ENCODE results near the gene NAA40. TPM values are rescaled to one million over a fixed set of nuclear protein-coding genes. Genes with fewer than 3 reads are reported as not detected.

Gene NAA40
- total and polyA plus RNA-seq, 2 of the 13 experiments (the other 11 are each of a cell fraction or from before 2014, with no cell fraction given), result 11.1 to 17.9 TPM

GRCh38 chr11:63920126-63920938 lies 18.5 kb upstream of the NAA40 start (continued):
- TF ChIP-seq MLX (CRISPR knock-in tag; IDR thresholded peaks at IDR 0.05), result no peak
- no peak for TF ChIP-seq HNRNPUL1 (IDR thresholded peaks at IDR 0.05; ENCODE audit: low read depth, low read length)
- TF ChIP-seq ARNT2 (CRISPR knock-in tag; IDR thresholded peaks at IDR 0.05; ENCODE audit: low read depth), result 0 out of 2 replicates have a peak, but pooled peaks have one; percentile 51
- no peak for TF ChIP-seq SUZ12 (IDR thresholded peaks at IDR 0.05; ENCODE audit: low read depth, low read length)
- 0 out of 2 replicates have a peak, but pooled peaks have one; percentile 44 for TF ChIP-seq ZNF275 (CRISPR knock-in tag; IDR thresholded peaks at IDR 0.05; ENCODE audit: borderline replicate concordance)
- no peak for TF ChIP-seq ZBTB43 (CRISPR knock-in tag; conservative IDR thresholded peaks at IDR 0.05)
- TF ChIP-seq KMT2B (CRISPR knock-in tag; IDR thresholded peaks at IDR 0.05), result no peak
- TF ChIP-seq JUNB (CRISPR knock-in tag; IDR thresholded peaks at IDR 0.05; ENCODE audit: borderline replicate concordance), result no peak
- TF ChIP-seq ZNF615 (CRISPR knock-in tag; IDR thresholded peaks at IDR 0.05; ENCODE audit: borderline replicate concordance), result no peak
- TF ChIP-seq NFE2L1 (CRISPR knock-in tag; IDR thresholded peaks at IDR 0.05; ENCODE audit: borderline replicate concordance), result no peak
- TF ChIP-seq ZBTB44 (CRISPR knock-in tag; IDR thresholded peaks at IDR 0.05), result no peak
- TF ChIP-seq MAFF (IDR thresholded peaks at IDR 0.05; ENCODE audit: low read depth, low read length), result no peak
- TF ChIP-seq GATAD1 (CRISPR knock-in tag; IDR thresholded peaks at IDR 0.05), result no peak
- 0 out of 2 replicates have a peak, but pooled peaks have one; percentile 36 for TF ChIP-seq RXRB (CRISPR knock-in tag; IDR thresholded peaks at IDR 0.05; ENCODE audit: borderline replicate concordance)
- TF ChIP-seq SOX6 (IDR thresholded peaks at IDR 0.05), result no peak
- peak; percentile 28; the same call in 1 of the 2 replicates for TF ChIP-seq SOX6 (CRISPR knock-in tag; IDR thresholded peaks at IDR 0.05)
- TF ChIP-seq REST (IDR thresholded peaks at IDR 0.05; ENCODE audit: borderline replicate concordance in 1 of 2, low read depth in 1 of 2, low read length in 2 of 2), result no peak
- no peak for TF ChIP-seq ZNF34 (CRISPR knock-in tag; IDR thresholded peaks at IDR 0.05; ENCODE audit: borderline replicate concordance)
